Muscle of arm (tissue), 12 donors: Measurements from ENCODE around the gene SRP14. TPM values are rescaled to one million over a fixed set of nuclear protein-coding genes. Genes with fewer than 3 reads are reported as not detected.
"Not testable (repeated sequence)": the region's sequence is repeated elsewhere in the genome, so short reads cannot be mapped to it uniquely, and the experiment has no call there.

ENCODE experiments used
- DNase-seq: peaks from one replicate; pipeline ENCODE4 v3.0.0-alpha.2; 2013
- polyA plus RNA-seq, 12 donors: library from polyadenylated mRNA; unstranded; fragments of 120-200 nt; gene quantifications; one replicate each; pipeline ENCODE4 v1.2.1, GENCODE V29; 2013; ENCODE audit not compliant: insufficient read length in 12 of 12

The SRP14 gene
- polyA plus RNA-seq, 12 donors: 296 to 625 (median 340) TPM; not detected in 1

DNA sequence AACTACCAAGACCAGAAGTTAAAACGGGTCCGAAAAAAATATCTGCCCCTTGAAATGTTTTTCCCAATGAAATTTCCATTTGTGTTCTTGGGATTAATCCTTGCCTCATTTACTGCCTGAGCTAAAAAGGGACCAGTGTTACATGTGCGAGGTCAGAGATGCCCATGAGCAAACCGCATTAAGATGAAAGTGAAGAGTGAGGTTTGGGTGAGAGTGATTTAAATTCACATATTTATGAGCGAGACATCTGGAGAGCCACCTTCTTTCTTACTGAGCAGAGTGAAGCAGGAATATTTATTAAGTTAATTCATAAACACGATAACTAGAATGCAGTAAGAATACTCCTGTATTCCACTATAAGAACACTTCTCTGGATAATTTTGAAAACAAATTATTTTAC lies 41.3 kb downstream of the SRP14 start:
- DNase-seq: no peak

DNA sequence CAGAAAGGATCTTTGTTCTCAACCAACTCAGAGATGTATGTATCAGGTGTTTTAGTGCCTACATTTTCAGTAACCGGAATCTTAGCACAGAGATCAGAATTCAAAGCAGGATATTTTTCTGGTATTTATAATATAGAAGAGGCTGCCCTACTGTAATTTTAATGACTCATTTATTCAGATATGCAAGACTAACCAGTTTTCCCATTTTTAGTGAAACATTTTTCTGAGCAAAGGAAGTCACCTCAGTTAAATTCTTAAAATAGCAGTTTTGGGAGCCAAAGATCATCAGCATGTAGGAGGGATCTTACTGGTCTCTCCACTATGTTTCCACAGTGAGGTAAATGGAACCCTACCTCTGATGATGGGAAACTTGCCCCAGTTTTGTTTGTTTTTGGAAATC lies 42.0 kb downstream of the SRP14 start:
- no peak for DNase-seq

DNA sequence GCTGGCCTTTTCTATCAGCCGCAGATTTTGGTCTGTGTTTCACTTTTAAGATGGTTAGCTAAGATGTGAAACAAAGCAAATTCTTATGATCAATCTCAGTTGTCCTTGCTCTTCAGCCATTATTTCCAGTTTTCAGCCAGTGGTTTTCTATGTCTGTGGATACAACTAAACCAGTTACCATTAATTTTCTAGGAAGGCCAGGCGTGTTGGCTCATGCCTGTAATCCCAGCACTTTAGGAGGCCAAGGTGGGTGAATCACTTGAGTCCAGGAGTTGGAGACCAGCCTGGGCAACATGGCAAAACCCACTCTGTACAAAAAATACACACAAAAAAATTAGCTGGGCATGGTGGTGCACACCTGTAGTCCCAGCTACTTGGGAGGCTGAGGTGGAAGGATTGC lies 42.8 kb downstream of the SRP14 start:
- not testable (repeated sequence) for DNase-seq

DNA sequence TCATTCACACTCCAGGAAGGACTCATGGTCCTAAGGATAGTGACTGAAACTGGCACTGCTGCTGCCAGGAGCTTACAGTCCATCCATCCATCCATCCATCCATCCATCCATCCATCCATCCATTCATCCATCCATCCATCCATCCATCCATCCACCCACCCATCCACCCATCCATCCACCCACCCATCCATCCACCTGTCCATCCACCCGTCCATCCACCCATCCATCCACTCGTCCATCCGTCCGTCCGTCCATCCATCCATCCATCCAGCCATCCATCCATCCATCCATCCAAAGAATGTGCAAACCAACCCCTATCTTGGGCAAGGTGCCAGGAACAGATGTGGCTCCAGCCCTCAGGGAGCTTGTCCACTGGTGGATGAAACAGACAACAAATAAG lies 46.0 kb downstream of the SRP14 start:
- not testable (repeated sequence) for DNase-seq

DNA sequence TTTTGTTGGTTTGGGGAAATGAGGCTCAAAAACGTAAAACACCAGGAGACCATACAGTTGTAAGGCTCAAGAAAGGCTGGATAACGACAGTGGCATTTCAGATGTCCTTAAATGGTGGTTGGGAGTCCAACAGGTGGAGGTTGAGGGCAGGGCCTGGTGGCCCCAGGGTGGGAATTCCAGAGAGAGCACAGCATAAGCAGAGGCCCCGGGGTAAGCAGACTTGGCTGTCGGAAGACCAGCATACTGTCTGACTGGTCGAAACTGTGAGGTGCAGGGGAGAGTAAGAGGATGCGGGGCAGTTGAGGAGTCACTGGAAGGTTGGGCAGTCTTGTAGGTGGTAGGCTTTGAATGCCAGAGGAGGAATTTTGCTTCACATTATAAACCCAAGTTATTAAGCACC lies 48.3 kb downstream of the SRP14 start:
- no peak for DNase-seq

DNA sequence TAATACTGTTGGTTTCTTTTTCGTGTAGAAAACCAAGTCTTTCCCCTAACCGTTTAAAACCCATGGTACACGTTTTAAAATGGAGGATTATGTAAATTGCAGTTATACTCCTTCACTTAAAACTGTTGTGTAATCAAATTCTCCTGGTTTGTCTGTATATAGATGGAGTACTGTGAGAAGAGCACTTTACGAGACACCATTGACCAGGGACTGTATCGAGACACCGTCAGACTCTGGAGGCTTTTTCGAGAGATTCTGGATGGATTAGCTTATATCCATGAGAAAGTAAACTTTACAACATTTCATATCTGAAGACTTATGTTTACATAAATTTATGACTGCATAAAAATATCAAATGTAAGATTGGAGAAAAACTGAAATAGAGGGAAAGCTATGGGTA lies 51.2 kb downstream of the SRP14 start:
- DNase-seq: no peak

Other genes with a start within 250 kb of the SRP14 start
- gene GPR176, start 118.9 kb downstream of the SRP14 start, polyA plus RNA-seq: 10 to 100 TPM in 1 of 12 donors, 1 to 10 TPM in 10, not detected in 1; 4.0 to 18.5 (median 5.4) TPM
- 10 to 100 TPM in 11 of 12 donors, not detected in 1; 24.6 to 47.3 (median 35.2) TPM for gene EIF2AK4, start 105.1 kb downstream of the SRP14 start, polyA plus RNA-seq
- 10 to 100 TPM in 9 of 12 donors, 1 to 10 TPM in 2, not detected in 1; 8.9 to 19.7 (median 11.9) TPM for gene BMF, start 69.7 kb upstream of the SRP14 start, polyA plus RNA-seq
- 10 to 100 TPM in 10 of 12 donors, 1 to 10 TPM in 1, not detected in 1; 7.8 to 27.8 (median 16.0) TPM for gene BUB1B, start 121.9 kb upstream of the SRP14 start, polyA plus RNA-seq
- gene PAK6, start 199.9 kb upstream of the SRP14 start, polyA plus RNA-seq: 1 to 10 TPM in 3 of 12 donors, under 1 TPM in 7, not detected in 2; 0.15 to 8.2 (median 0.51) TPM
- under 1 TPM in 3 of 12 donors, not detected in 9; 0.14 to 0.45 (median 0.36) TPM for gene ANKRD63, start 243.9 kb upstream of the SRP14 start, polyA plus RNA-seq